Measurements from ENCODE around the gene OR4P4. TPM values are rescaled to one million over a fixed set of nuclear protein-coding genes. Genes with fewer than 3 reads are reported as not detected.

The OR4P4 gene
- not detected for polyA plus RNA-seq

DNA sequence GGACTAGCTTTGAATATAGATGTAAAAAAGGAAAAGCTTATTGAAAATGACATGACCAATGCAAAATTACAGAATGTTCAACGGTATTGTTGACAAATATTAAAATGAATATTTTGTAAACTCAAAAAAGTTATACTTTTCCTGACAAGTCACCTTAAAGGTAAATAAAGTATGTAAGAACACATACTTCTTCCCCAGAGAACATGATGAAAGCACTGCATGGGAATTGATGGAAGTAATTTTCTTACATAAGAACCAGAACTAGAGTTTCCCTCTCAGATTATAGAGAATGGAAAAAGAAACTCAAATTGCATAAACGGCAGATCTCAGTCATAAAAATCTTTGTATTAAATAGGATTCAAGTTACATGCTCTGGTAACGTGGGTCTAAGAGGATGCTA lies at the start of gene OR4P4:
TSS of gene OR4P4 (plus strand) at position 301 of the 400 bp plus-strand sequence.
- WGBS, 3 donors: 31 to 55% (median 44%) methylated on average over 3 of the region's 3 CpGs
- no peak within 1 kb of the TSS for H3K27ac ChIP-seq (ENCODE audit: low read depth, low read length)

- H3K27ac ChIP-seq (ENCODE audit: low read depth, low read length): no peak within 1 kb of the TSS
- WGBS, 3 donors: 33 to 49% (median 44%) methylated on average over 2 of the region's 2 CpGs
Observed at GRCh38 chr11:55607545-55607944, 27.4 kb upstream of the OR4P4 start, which contains the start of gene OR4C11. OR4C11 (minus strand) TSS chr11:55607645; CDS start chr11:55604373, 3,272 bp downstream.

DNA sequence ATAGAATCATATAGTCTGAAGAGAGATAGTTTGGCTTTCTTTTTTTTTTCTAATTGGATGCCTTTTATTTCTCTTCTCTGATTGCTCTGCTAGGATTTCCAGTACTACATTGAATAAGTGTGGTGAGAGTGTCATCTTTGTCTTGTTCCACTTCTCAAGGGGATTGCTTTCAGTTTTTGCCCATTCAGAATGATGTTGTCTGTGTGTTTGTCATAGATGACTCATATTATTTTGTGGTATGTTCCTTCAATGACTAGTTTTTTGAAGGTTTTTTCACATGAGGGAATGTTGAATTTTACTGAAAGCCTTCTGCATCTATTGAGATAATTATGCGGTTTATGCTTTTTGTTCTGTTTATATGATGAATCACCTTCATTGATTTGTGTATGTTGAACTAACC lies 10.4 kb upstream of the OR4P4 start:
- H3K27ac ChIP-seq (ENCODE audit: low read depth, low read length): no peak overlapping the region
- WGBS, 3 donors: 70 to 87% (median 75%) methylated on average over 1 of the region's 1 CpG

- 76 to 79% (median 78%) methylated on average over 2 of the region's 2 CpGs for WGBS, 3 donors
Observed at GRCh38 chr11:55648027-55648426, 13.1 kb downstream of the OR4P4 start, which contains the start of gene OR4S2. OR4S2 (plus strand) TSS chr11:55648327; CDS start chr11:55650904, 2,577 bp downstream.

GRCh38 chr11:55652560-55652959 lies 17.6 kb downstream of the OR4P4 start:
- no peak overlapping the region for H3K27ac ChIP-seq (ENCODE audit: low read depth, low read length)
- WGBS, 3 donors: 58 to 66% (median 58%) methylated on average over 1 of the region's 1 CpG

More at GRCh38 chr11:55648027-55648426, 13.1 kb downstream of the OR4P4 start, which contains the start of gene OR4S2:
- no peak within 1 kb of the TSS for H3K27ac ChIP-seq (ENCODE audit: low read depth, low read length)

DNA sequence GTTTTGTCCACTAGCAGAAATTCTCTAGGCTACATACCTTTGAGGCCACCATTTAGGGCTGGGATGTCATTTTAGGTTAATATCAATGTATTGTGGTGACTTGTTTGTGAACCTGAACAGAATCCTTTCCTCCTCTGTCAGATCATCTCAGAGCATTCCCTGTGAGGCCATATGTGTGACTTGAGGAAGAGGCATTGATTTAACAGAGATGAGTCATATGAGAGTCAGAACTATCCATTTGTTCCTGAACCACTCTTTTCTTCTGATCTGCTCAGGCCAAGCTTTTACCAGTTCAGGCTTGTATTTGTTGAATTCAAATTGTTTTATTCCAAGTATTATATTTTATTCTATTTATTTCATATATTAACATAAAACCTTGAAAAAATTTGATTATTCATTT lies 20.2 kb downstream of the OR4P4 start:
- no peak overlapping the region for H3K27ac ChIP-seq (ENCODE audit: low read depth, low read length)

- H3K27ac ChIP-seq (ENCODE audit: low read depth, low read length): no peak overlapping the region
- 83 to 89% (median 88%) methylated on average over 2 of the region's 2 CpGs for WGBS, 3 donors
Observed at GRCh38 chr11:55658031-55658573, 23.2 kb downstream of the OR4P4 start.

GRCh38 chr11:55658608-55659007 lies 23.7 kb downstream of the OR4P4 start:
- WGBS, 3 donors: 24 to 47% (median 47%) methylated on average over 1 of the region's 1 CpG
- H3K27ac ChIP-seq (ENCODE audit: low read depth, low read length): no peak overlapping the region

GRCh38 chr11:55661901-55662300 lies 27.0 kb downstream of the OR4P4 start, which contains the start of gene OR4C6:
OR4C6 (plus strand) TSS chr11:55662201; CDS start chr11:55665167, 2,966 bp downstream.
- H3K27ac ChIP-seq (ENCODE audit: low read depth, low read length): no peak within 1 kb of the TSS
- WGBS, 3 donors: 52 to 77% (median 74%) methylated on average over 1 of the region's 1 CpG

- H3K27ac ChIP-seq (ENCODE audit: low read depth, low read length): no peak overlapping the region
- WGBS, 3 donors: 39 to 45% (median 43%) methylated on average over 2 of the region's 2 CpGs
Observed at GRCh38 chr11:55669376-55669775, 34.5 kb downstream of the OR4P4 start.

DNA sequence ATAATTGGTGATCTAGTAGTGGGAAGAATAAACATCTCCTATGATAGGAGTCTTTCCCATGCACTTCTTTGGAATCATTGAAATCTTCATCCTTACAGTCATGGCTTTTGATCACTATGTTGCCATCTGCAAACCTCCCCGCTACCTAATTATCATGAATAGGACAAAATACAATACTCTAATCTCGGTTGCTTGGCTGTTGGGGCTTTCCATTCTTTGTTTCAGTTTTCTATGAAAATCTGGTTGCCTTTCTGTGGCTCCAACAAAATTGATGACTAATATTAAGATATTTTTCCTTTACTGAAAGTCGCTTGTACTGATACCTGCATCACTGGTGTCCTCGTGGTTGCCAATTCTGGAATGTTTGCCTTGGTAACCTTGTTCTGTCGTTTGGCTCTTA lies 38.9 kb downstream of the OR4P4 start:
- WGBS, 3 donors: 54 to 58% (median 58%) methylated on average over 5 of the region's 5 CpGs
- H3K27ac ChIP-seq (ENCODE audit: low read depth, low read length): no peak overlapping the region

Other genes starting within 250 kb of the OR4P4 start
- gene OR4C15, start 80.6 kb upstream of the OR4P4 start, polyA plus RNA-seq: not detected
- gene OR4C16, start 63.0 kb upstream of the OR4P4 start, polyA plus RNA-seq: not detected
- not detected for gene OR4C11, start 27.5 kb upstream of the OR4P4 start, polyA plus RNA-seq
- gene OR4S2, start 13.2 kb downstream of the OR4P4 start, polyA plus RNA-seq: not detected
- gene OR4C6, start 27.1 kb downstream of the OR4P4 start, polyA plus RNA-seq: not detected
- not detected for gene OR5D13, start 138.3 kb downstream of the OR4P4 start, polyA plus RNA-seq
- gene OR5D14, start 160.4 kb downstream of the OR4P4 start, polyA plus RNA-seq: not detected
- gene OR5L1, start 176.3 kb downstream of the OR4P4 start, polyA plus RNA-seq: not detected
- gene OR5D18, start 184.5 kb downstream of the OR4P4 start, polyA plus RNA-seq: not detected
- gene OR5L2, start 192.1 kb downstream of the OR4P4 start, polyA plus RNA-seq: not detected
- gene OR5D16, start 203.6 kb downstream of the OR4P4 start, polyA plus RNA-seq: not detected
- not detected for gene TRIM51, start 248.2 kb downstream of the OR4P4 start, polyA plus RNA-seq